Astrocyte (in vitro differentiated cells and primary cell): ENCODE data around the gene INTS12. TPM values are rescaled to one million over a fixed set of nuclear protein-coding genes. Genes with fewer than 3 reads are reported as not detected.
"Not testable (repeated sequence)": the region's sequence is repeated elsewhere in the genome, so short reads cannot be mapped to it uniquely, and the experiment has no call there.

Experiments
- DNase-seq: peaks from one replicate; pipeline ENCODE4 v3.0.0-alpha.2; 2010; ENCODE audit warnings: low read depth
- FAIRE-seq: peaks from 2 replicates; lab custom pipeline; 2011; peaks lifted over from hg19 to GRCh38; lab: Jason Lieb, UNC
- H2AFZ ChIP-seq: 2 replicates; pipeline ENCODE4 v1.6.0; 2012; ENCODE audit warnings: low read depth, low read length, inconsistent platforms
- H3K27ac ChIP-seq: 2 replicates; pipeline ENCODE4 v1.5.1; 2011; ENCODE audit warnings: low read depth, low read length, inconsistent platforms
- H3K27me3 ChIP-seq: 2 replicates; pipeline ENCODE4 v1.6.0; 2011; ENCODE audit warnings: low read length, inconsistent platforms; ENCODE audit not compliant: insufficient read depth
- H3K36me3 ChIP-seq: 2 replicates; pipeline ENCODE4 v1.5.1; 2011; ENCODE audit warnings: low read length, inconsistent platforms; ENCODE audit not compliant: insufficient read depth
- H3K4me1 ChIP-seq: 2 replicates; pipeline ENCODE4 v1.5.1; 2011; ENCODE audit warnings: low read length, inconsistent platforms; ENCODE audit not compliant: insufficient read depth
- H3K4me2 ChIP-seq: 2 replicates; pipeline ENCODE4 v1.6.0; 2012; ENCODE audit warnings: low read length, inconsistent platforms
- H3K4me3 ChIP-seq: 2 replicates; pipeline ENCODE4 v1.5.1; 2011; ENCODE audit warnings: low read depth, mild to moderate bottlenecking, low read length, inconsistent platforms; ENCODE audit not compliant: insufficient read depth
- H3K79me2 ChIP-seq: 2 replicates; pipeline ENCODE4 v1.6.0; 2012; ENCODE audit warnings: mild to moderate bottlenecking, low read length, inconsistent platforms; ENCODE audit not compliant: insufficient read depth
- H3K9ac ChIP-seq: 2 replicates; pipeline ENCODE4 v1.6.0; 2012; ENCODE audit warnings: mild to moderate bottlenecking, low read length, inconsistent platforms
- H3K9me3 ChIP-seq: 2 replicates; pipeline ENCODE4 v1.5.1; 2012; ENCODE audit warnings: low read depth, mild to moderate bottlenecking, low read length, inconsistent platforms; ENCODE audit not compliant: insufficient read depth
- H4K20me1 ChIP-seq: 2 replicates; pipeline ENCODE4 v1.6.0; 2012; ENCODE audit warnings: low read length, inconsistent platforms; ENCODE audit not compliant: insufficient read depth
- H3K27ac Mint-ChIP-seq: one replicate; pipeline ENCODE4 v1.8.0; 2021; ENCODE audit warnings: mild to moderate bottlenecking, mixed read lengths; ENCODE audit not compliant: unreplicated experiment
- H3K27me3 Mint-ChIP-seq: one replicate; pipeline ENCODE4 v1.8.0; 2021; ENCODE audit warnings: low read depth, mixed read lengths; ENCODE audit not compliant: unreplicated experiment
- H3K36me3 Mint-ChIP-seq: one replicate; pipeline ENCODE4 v1.8.0; 2021; ENCODE audit warnings: low read depth, mixed read lengths; ENCODE audit not compliant: unreplicated experiment
- H3K4me1 Mint-ChIP-seq: one replicate; pipeline ENCODE4 v1.8.0; 2021; ENCODE audit warnings: low read depth, mixed read lengths; ENCODE audit not compliant: unreplicated experiment
- H3K4me3 Mint-ChIP-seq: one replicate; pipeline ENCODE4 v1.8.0; 2021; ENCODE audit warnings: mild to moderate bottlenecking, moderate library complexity, mixed read lengths; ENCODE audit not compliant: unreplicated experiment
- H3K9me3 Mint-ChIP-seq: one replicate; pipeline ENCODE4 v1.8.0; 2021; ENCODE audit warnings: mild to moderate bottlenecking, mixed read lengths; ENCODE audit not compliant: unreplicated experiment
- CTCF ChIP-seq: IDR thresholded peaks from 2 replicates; pipeline ENCODE4 v1.5.1; 2011; ENCODE audit warnings: low read depth, mild to moderate bottlenecking, inconsistent platforms, low read length, moderate library complexity; ENCODE audit not compliant: insufficient read depth
- EZH2 ChIP-seq: IDR thresholded peaks from 2 replicates; pipeline ENCODE4 v1.6.1; 2012; ENCODE audit warnings: mild to moderate bottlenecking, low read length, inconsistent platforms; ENCODE audit not compliant: insufficient read depth
- total RNA-seq: library from RNA; stranded (reverse); gene quantifications from 2 replicates; pipeline ENCODE4 v1.2.1, GENCODE V29; 2021

INTS12 gene
- total RNA-seq, 1 donor from 2014 or later = 21.9 TPM

DNA sequence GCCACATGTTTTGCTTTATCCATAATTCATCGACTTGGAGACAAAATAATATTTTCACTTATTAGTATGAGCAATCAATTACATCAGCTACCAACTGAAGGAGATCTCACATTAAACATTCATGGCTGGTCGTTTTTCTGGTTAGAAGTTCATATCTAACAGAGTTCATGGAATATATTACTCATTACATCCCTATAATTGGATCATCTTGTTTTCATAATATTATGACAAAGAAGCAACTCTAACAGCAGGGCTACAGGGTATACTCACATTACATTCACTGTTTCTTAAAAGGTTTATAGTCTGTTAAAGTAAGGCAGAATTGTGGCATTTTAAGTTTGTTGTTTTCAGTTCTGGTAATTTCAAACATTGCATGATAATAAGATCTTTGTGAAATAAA lies 33.1 kb upstream of the INTS12 start:
- H3K36me3 Mint-ChIP-seq = peaks cover 13% of the 10 kb centered on the region
- Histone ChIP-seq H3K36me3 (no peaks in the 10 kb centered on the region), H3K9ac (no peak overlapping the region), H3K4me2 (no peak overlapping the region), H3K27ac (no peak overlapping the region), H2AFZ (no peak overlapping the region), H3K27me3 (no peaks in the 10 kb centered on the region), H3K4me1 (no peaks in the 10 kb centered on the region), H3K9me3 (peaks cover 3% of the 10 kb centered on the region), H3K4me3 (no peak overlapping the region), H4K20me1 (no peaks in the 10 kb centered on the region), H3K79me2 (peaks cover 4% of the 10 kb centered on the region)
- no peaks in the 10 kb centered on the region for H3K27me3 Mint-ChIP-seq
- no peak overlapping the region for H3K4me3 Mint-ChIP-seq
- TF ChIP-seq EZH2 = no peak
- no peak for TF ChIP-seq CTCF
- DNase-seq (no peak), FAIRE-seq (no peak)
- H3K27ac Mint-ChIP-seq = no peak overlapping the region
- H3K4me1 Mint-ChIP-seq = no peaks in the 10 kb centered on the region
- H3K9me3 Mint-ChIP-seq = peaks cover 13% of the 10 kb centered on the region

DNA sequence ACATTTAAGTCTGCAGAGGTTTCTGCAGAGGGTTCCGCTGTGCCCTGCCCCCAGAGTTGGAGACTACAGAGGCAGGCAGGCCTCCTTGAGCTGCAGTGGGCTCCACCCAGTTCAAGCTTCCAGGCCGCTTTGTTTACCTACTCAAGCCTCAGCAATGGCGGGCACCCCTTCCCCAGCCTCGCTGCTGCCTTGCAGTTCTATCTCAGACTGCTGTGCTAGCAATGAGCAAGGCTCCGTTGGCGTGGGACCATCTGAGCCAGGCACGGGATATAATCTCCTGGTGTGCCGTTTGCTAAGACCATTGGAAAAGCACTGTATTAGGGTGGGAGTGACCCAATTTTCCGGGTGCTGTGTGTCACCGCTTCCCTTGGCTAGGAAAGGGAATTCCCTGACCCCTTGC lies 26.7 kb upstream of the INTS12 start:
- not testable (repeated sequence) for H3K4me1 ChIP-seq, H3K4me2 ChIP-seq, H3K79me2 ChIP-seq, FAIRE-seq, H2AFZ ChIP-seq, H3K36me3 ChIP-seq, H3K9me3 ChIP-seq, H3K27ac Mint-ChIP-seq, H3K4me1 Mint-ChIP-seq, H4K20me1 ChIP-seq, H3K4me3 Mint-ChIP-seq, DNase-seq, H3K27me3 ChIP-seq, H3K27ac ChIP-seq, H3K9ac ChIP-seq, H3K27me3 Mint-ChIP-seq, H3K4me3 ChIP-seq
- Mint-ChIP-seq H3K36me3 (peaks cover 35% of the 10 kb centered on the region), H3K9me3 (peaks cover 35% of the 10 kb centered on the region)

DNA sequence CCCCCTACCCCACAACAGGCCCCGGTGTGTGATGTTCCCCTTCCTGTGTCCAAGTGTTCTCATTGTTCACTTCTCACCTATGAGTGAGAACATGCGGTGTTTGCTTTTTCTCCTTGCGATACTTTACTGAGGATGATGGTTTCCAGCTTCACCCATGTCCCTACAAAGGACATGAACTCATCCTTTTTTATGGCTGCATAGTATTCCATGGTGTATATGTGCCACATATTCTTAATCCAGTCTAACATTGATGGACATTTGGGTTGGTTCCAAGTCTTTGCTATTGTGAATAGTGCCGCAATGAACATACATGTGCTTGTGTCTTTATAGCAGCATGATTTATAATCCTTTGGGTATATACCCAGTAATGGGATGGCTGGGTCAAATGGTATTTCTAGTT lies 21.4 kb upstream of the INTS12 start:
- H3K27ac Mint-ChIP-seq, H3K79me2 ChIP-seq, H3K9me3 ChIP-seq, H3K9ac ChIP-seq, H2AFZ ChIP-seq, FAIRE-seq, H3K4me3 ChIP-seq, H3K4me3 Mint-ChIP-seq, H4K20me1 ChIP-seq, H3K27ac ChIP-seq, H3K4me2 ChIP-seq, H3K4me1 ChIP-seq, DNase-seq, H3K4me1 Mint-ChIP-seq, H3K27me3 Mint-ChIP-seq, H3K27me3 ChIP-seq, H3K36me3 ChIP-seq: not testable (repeated sequence)
- H3K9me3 Mint-ChIP-seq = peaks cover 19% of the 10 kb centered on the region
- H3K36me3 Mint-ChIP-seq = peaks cover 23% of the 10 kb centered on the region

DNA sequence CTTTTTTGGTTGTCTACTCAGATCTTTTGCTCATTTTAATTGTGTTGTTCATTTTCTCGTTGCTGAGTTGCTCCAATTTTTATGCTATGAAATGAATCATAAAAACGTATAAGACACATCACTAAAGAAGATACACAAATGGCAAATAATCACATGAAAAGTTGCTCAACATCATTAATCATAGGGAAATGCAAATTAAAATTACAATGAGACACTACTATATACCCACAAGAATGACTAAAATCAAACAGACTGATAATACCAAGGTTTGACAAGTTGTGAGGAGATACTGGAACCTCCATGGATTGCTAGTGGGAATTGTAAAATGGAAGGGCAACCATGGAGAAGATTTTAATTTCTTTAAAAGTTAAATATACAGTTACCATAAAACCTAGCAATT lies 17.1 kb upstream of the INTS12 start:
- Histone ChIP-seq H3K9ac (no peak overlapping the region), H3K4me1 (no peaks in the 10 kb centered on the region), H3K27me3 (no peaks in the 10 kb centered on the region), H3K9me3 (no peaks in the 10 kb centered on the region), H2AFZ (no peak overlapping the region), H4K20me1 (no peaks in the 10 kb centered on the region), H3K4me3 (no peak overlapping the region), H3K4me2 (no peak overlapping the region), H3K36me3 (no peaks in the 10 kb centered on the region), H3K79me2 (no peaks in the 10 kb centered on the region), H3K27ac (no peak overlapping the region)
- no peak for DNase-seq
- H3K36me3 Mint-ChIP-seq = peaks cover 7% of the 10 kb centered on the region
- H3K9me3 Mint-ChIP-seq = peaks cover 3% of the 10 kb centered on the region
- TF ChIP-seq EZH2 = no peak
- no peak for TF ChIP-seq CTCF
- no peak for FAIRE-seq
- H3K4me1 Mint-ChIP-seq = no peaks in the 10 kb centered on the region
- no peaks in the 10 kb centered on the region for H3K27me3 Mint-ChIP-seq
- no peak overlapping the region for H3K27ac Mint-ChIP-seq
- H3K4me3 Mint-ChIP-seq = no peak overlapping the region
